HG02884 (cell line): ENCODE data around the gene SLC18A2.
"Not testable (repeated sequence)": the region's sequence is repeated elsewhere in the genome, so short reads cannot be mapped to it uniquely, and the experiment has no call there.

Experiments used
- ATAC-seq: cut with Tn5 transposase; IDR thresholded peaks from one replicate; pipeline ENCODE4 v1.9.1; 2021; ENCODE audit warnings: mild to moderate bottlenecking, moderate library complexity; ENCODE audit not compliant: unreplicated experiment

The SLC18A2 gene

DNA sequence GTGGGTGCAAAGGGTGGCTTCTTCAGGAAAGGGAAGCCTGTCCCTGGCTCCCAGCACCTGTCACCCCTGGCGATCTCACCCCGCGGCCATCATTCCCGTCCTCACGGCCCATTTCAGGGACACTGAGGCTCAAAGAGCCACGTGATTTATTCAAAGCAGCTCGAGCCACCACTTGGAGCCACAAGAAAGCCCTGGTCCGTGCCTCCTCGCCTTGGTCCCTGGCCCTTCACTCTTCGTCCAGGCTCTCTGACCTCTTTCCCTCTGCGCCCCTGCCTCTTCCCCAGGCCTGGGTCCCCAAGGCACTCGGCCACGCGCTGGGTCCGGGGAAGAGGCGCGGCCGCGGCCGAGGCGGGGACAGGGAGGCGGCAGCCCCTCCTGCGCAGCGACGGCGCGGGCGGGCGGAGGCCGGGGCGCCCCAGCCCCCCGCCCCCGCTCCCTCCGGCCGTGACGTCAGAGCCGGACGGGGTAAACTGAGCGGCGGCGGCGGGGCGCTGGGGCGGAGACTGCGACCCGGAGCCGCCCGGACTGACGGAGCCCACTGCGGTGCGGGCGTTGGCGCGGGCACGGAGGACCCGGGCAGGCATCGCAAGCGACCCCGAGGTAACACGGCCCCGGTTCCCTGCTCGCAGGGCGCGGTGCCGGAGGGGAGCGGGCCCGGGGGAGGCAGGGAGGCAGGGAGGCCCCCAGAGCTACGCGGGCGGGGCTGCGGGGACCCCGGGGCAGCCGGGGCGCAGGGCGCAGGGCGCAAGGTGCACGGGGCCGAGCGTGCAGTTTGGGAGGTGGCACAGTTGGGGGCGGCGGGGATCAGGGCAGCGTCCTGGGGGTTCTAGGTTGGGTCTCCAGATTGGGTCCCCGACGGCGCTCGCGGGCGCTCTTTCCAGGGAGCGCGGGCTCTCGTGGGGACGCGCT lies at the start of gene SLC18A2:
TSS of gene SLC18A2 (plus strand) at position 494 of the 909 bp plus-strand sequence. CDS start 580 bp downstream, outside the sequence.
- no peak for ATAC-seq

DNA sequence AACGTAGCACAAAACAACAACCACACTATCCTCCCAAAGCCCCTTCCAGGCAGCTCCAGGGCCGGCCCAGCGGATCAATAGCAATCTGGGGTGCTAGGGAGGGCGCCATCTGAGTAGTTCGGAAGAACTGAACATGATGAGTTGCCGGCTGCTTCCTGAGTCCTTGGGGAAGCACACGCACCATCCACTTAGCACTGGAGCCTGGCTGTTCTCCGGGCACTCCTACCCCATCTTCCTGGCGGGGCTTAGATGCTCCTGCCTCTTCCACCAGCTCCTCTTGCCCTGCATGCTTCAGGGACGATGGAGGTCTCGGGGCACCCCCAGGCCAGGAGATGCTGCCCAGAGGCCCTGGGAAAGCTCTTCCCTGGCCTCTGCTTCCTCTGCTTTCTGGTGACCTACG lies 43.7 kb upstream of the SLC18A2 start, which contains the start of gene KCNK18:
TSS of gene KCNK18 (plus strand) at position 301 of the 400 bp plus-strand sequence. CDS start at position 301, 0 bp downstream.
- ATAC-seq, result no peak

DNA sequence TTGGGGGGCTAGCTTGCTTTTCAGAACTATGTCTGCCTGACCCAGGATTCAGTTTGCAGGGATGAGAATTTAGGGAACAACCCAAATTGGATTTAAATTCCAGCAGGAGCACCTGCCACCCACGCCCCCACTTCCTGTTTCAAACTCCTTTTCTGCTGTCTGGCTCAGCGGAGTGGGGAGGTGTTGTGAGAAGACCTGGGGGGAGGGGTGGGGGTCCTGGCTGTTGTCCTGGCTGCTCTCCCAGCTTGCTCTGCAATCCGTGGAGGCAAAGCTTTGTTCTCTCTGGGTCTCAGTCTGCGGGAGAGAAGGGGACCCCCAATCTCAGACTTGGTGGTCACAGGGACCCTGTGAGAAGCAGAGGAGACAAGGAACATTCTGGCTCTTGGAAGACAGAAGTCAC lies 42.8 kb upstream of the SLC18A2 start:
- ATAC-seq, result no peak

DNA sequence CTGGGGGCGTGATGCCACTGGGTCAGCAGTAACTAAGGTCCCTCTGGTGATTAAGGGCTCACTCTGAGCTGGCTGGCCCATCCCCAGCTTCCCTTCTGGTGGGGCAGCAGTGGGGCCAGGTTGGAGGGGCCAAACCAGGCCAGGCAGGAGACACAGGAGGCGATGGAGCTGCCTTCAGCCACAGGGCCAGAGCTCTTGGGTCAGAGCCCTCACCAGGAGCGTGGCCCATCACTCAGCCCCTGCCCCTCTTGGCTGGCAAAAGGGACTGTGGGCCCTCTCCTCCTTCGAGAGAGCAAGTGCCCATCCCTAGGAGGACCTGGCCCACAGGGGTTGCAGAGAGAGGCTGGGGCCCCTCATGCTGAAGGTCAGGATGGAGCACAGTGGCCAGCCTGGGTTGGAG lies 39.1 kb upstream of the SLC18A2 start:
- ATAC-seq, result no peak

DNA sequence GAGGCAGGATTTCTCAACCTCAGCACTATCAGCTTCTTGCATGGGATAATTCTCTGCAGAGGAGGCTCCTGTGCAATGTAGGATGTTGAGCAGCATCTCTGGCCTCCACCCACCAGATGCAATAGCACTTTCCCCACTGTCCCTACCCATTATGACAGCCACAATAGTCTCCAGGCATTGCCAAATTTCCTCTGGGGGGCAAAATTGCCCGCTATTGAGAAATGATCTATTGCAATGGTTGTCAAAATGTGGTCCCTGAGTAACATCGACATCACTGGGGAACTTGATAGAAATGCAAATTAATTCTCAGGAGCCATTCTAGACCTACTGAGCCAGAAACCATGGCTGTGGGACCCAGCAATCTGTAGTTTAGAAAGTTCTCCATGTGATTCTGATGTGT lies 36.6 kb upstream of the SLC18A2 start:
- no peak for ATAC-seq

DNA sequence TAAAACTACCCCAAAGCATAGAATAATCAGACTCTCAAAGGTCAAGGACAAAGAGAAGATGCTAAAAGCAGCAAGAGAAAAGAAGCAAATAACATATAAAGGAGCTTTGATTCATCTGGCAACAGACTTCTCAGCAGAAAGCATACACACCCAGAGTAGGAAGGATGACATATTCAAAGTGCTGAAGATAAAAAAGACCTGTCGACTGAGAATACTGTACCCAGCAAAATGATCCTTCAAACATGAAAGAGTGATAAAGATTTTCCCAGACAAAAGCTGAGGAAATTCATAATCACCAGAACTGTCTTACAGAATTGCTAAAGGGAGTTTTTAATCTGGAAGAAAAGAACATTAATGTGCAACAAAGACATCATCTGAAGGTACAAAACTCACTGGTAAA lies 28.7 kb upstream of the SLC18A2 start:
- ATAC-seq, result no peak

- no peak for ATAC-seq
These were observed 26.5 kb upstream of the SLC18A2 start for GRCh38 chr10:117214401-117214800.

DNA sequence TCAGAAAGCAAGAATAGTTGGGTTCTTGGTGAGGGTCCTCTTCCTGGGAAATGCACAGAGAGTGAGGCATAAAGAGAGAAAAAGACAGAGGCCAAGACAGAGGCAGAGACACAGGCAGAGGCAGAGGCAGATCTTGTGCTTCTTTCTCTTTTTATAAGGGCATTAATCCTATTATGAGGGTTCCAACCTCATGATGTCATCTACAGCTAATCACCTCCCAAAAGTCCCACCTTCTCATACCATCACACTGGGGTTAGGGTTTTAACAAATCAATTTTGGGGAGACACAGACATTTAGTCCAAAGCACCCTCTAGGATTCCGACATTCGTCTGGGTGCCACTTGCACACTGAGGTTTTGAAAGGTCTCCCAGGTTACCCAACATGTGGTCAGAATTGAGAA lies 25.8 kb upstream of the SLC18A2 start:
- no peak for ATAC-seq

DNA sequence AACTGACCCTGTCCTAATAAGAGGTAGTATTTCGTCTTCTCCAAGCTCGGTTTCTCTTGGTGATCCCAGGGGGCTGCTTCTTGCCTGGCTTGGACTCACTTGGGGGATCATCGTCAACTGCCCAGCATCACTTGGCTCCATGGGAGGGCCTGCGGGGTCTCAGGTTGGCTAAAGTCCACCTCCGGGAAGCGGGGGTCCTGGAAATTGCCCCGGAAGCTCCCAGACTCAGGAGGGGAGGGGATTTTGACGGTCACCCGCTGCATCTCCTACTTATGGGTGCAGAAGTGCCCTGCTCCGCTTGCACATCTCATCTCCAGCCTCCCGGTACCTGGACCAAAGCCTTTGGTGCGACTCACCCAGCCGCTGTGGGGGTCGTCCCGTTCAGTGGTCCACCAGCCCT lies 24.9 kb upstream of the SLC18A2 start:
- ATAC-seq, result no peak

GRCh38 chr10:117216611-117217195 lies 24.2 kb upstream of the SLC18A2 start:
- ATAC-seq, result peak; percentile 84

DNA sequence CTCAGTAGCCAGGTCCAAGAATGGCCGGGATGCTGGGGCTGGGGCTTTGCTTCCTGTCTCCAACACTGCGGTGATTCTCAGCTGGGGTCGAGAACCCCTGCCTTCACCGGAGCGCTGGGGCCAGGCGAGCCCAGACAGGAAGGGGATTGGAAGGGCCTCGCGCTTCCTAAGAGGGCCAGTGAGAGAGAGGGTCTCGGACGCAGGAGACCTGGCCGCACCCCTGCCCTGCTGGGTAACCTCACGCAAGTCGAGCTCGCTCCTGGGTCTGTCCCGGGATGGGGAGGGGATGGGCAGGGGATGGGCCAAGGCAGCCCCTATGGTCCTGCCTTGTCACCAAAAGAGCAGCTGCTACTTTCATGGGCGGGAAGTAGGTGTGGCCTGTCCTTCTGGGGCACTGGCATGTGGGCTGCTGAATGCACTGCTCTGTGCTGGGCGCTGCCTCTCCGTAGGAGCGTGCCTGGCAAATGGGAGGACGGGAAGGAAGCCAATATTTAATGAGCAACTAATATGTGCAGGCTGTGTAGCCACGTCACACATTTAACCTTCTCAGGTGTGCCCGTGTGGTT lies 23.6 kb upstream of the SLC18A2 start:
- ATAC-seq, result peak; percentile 31

- ATAC-seq, result no peak
These were observed 22.3 kb upstream of the SLC18A2 start for GRCh38 chr10:117218654-117219053.

DNA sequence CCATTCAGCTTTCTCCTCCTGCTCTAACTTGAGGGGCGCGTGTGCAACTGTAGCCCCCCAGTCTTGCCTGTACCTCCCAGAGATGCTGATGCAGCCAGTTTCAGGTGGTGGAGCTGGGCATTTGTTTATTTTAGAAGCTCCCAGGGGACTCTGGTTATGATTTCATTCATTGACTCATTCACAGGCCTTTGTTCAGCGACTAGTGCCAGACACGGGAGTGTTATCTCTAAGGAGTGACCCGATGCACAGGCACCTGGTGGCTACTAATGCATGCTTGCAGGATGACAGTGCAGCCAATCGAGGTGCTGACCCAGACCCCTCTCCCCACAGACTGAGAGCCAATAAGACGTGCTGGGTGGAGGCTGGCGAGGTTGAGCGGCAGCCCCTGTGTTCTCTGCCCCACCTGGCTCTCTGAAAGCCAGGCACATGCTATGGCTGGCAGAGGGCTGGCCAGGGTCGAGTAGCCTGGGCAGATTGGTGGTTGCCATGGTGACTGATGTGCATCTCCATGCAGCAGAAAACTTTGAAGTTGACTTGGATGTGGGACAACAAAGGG lies 19.7 kb upstream of the SLC18A2 start:
- no peak for ATAC-seq

GRCh38 chr10:117222552-117222951 lies 18.4 kb upstream of the SLC18A2 start:
- no peak for ATAC-seq

GRCh38 chr10:117222976-117223692 lies 17.8 kb upstream of the SLC18A2 start:
- ATAC-seq, result no peak

DNA sequence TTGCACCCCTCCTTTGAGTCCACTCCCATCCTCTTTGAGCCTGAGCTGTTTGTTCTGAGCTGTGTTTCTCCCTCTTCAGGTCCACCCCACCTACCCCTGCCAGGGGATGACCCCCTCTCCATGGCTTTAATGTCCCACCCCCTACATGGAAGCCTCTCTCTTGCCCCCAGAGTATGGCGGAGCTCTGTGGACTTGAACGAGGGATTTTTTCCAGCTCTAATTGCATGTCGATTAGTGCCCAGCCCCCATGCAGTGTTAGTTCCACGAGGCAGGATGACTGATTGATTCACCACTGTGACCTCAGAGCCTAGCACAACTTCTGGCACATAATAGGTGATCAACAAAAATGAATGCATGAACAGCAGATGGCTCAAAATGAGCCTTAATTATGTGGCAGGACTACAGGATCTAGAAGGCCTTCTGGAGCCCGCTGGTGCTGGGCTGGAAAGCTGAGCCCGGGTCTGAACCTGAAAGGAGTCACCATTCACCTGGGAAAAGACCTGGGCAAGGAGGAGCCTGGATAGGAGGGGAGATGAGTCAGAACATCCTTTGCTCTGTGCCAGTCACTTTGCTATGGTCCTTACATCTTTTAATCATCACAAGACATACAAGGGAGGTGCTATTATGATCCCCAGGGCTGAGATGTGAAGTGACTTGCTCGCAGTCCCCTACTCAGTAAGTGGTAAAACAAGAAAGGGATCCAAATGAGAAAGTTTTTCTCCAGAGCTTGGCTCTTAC lies 17.1 kb upstream of the SLC18A2 start:
- no peak for ATAC-seq

DNA sequence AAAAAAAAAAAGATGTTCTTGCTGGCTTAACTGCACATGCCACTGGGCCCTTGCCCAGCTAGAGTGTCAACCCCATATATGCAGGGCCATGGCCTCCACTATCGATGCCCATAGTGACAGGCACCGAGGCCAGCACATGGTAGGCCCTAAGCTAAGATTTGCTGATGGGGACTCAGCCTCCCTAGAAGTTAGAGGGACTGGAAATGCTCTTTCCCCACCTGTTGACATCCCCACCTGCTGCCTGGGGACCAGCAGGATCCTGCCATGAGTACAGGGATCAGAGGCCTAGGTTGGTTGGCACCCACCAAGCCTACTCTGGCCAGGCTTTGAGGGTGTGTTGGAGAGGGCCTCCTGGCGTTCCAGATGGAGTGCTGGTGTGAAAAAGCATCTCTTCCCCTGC lies 16.0 kb upstream of the SLC18A2 start:
- ATAC-seq, result no peak

GRCh38 chr10:117226813-117227451 lies 14.0 kb upstream of the SLC18A2 start:
- peak; percentile 54 for ATAC-seq

DNA sequence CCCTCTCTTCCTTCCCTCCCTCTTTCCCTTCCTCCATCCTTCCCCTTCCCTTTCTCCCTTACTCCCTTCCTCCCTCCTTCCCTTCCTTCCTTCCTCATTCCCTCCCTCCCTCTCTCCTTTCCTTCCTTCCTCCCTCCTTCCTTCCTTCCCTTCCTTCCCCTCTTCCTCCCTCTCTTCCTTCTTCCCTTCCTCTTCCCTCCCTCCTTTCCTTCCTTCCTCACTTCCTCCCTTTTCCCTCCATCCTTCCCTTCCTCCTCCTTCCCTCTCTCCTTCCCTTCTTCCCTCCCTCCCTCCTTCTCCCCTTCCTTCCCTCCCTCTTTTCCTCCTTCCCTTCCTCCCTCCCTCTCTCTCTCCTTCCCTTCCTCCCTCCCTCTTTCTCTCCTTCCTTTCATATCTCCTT lies 12.7 kb upstream of the SLC18A2 start:
- no peak for ATAC-seq

GRCh38 chr10:117230107-117230506 lies 10.8 kb upstream of the SLC18A2 start:
- not testable (repeated sequence) for ATAC-seq
